A549 (cell line): ENCODE measurements around the gene NFKBIZ. TPM values are rescaled to one million over a fixed set of nuclear protein-coding genes. Genes with fewer than 3 reads are reported as not detected.

Experiments used
- ATAC-seq, 2 experiments: fragments of 200-7000 bp in 1 of 2; fragments of >200 bp in 1 of 2; cut with Nextera tagmentation in 1 of 2; cut with Tn5 transposase in 1 of 2; 3 replicates each; pipeline versions ENCODE4 v1.8.0 to v1.9.1; 2018 to 2020; ENCODE audit warnings: mild to moderate bottlenecking in 1 of 2, moderate library complexity in 1 of 2
- CTCF ChIA-PET: fragments of 300-600 bp; sonication (Branson Sonifier 250); formaldehyde crosslinking; extraction: SDS; loops from one replicate; lab custom pipeline; 2021; ENCODE audit warnings: antibody characterized with exemption, inconsistent platforms; lab: Yijun Ruan, JAX
- POLR2A ChIA-PET: fragments of 350-600 bp; formaldehyde crosslinking; extraction: SDS; loops from one replicate; lab custom pipeline; 2021; ENCODE audit warnings: antibody characterized with exemption, inconsistent platforms; lab: Yijun Ruan, JAX
- DNase-seq, 2 experiments: peaks; one replicate each; pipeline versions ENCODE4 v3.0.0 to v3.0.0-alpha.2; 2011 to 2016; ENCODE audit warnings: low read depth in 1 of 2, low spot score in 1 of 2
- FAIRE-seq: peaks from 2 replicates; lab custom pipeline; 2011; peaks lifted over from hg19 to GRCh38; lab: Jason Lieb, UNC
- H3K27ac ChIP-seq, 2 experiments: fragments of >200 bp; sonication (Bioruptor Twin); formaldehyde crosslinking; 3 replicates each; pipeline ENCODE4 v1.5.1; 2016 to 2017
- H3K4me1 ChIP-seq: fragments of >200 bp; sonication (Bioruptor Twin); formaldehyde crosslinking; 3 replicates; pipeline ENCODE4 v1.6.1; 2016
- H3K4me2 ChIP-seq: fragments of >200 bp; sonication (Bioruptor Twin); formaldehyde crosslinking; 3 replicates; pipeline ENCODE4 v1.6.1; 2016
- H3K4me3 ChIP-seq: fragments of >200 bp; sonication (Bioruptor Twin); formaldehyde crosslinking; 3 replicates; pipeline ENCODE4 v1.5.1; 2016
- H3K9me3 ChIP-seq: fragments of >200 bp; sonication (Bioruptor Twin); formaldehyde crosslinking; 3 replicates; pipeline ENCODE4 v1.6.1; 2016
- ATOH8 ChIP-seq: fragments of 250-450 bp; sonication (Bioruptor Pico); IDR thresholded peaks from 2 replicates; pipeline ENCODE4 v1.5.0; 2020; ENCODE audit warnings: low read depth, mild to moderate bottlenecking, moderate library complexity
- BCL3 ChIP-seq: fragments of >200 bp; sonication (Bioruptor Twin); formaldehyde crosslinking; IDR thresholded peaks from 3 replicates; pipeline ENCODE4 v1.6.1; 2016
- CEBPB ChIP-seq, 2 experiments: fragments of >200 bp in 1 of 2; sonication (Bioruptor Twin) in 1 of 2; formaldehyde crosslinking in 1 of 2; IDR thresholded peaks; 2 replicates each; pipeline ENCODE4 v1.6.1; 2012 to 2016
- CTCF ChIP-seq: fragments of >200 bp; sonication (Bioruptor Twin); formaldehyde crosslinking; IDR thresholded peaks from 3 replicates; pipeline ENCODE4 v1.5.1; 2016
- ESRRA ChIP-seq: fragments of 150-350 bp; IDR thresholded peaks from 2 replicates; pipeline ENCODE4 v1.6.1; 2014; ENCODE audit warnings: mild to moderate bottlenecking, low read length, borderline replicate concordance
- GATA3 ChIP-seq: IDR thresholded peaks from 2 replicates; pipeline ENCODE4 v1.6.1; 2012; ENCODE audit warnings: borderline replicate concordance
- HDAC2 ChIP-seq: fragments of 200-600 bp; sonication (generic); IDR thresholded peaks from 2 replicates; pipeline ENCODE4 v1.6.1; 2016
- HES2 ChIP-seq: fragments of >200 bp; sonication (Bioruptor Twin); formaldehyde crosslinking; IDR thresholded peaks from 2 replicates; pipeline ENCODE4 v1.6.1; 2016
- HEYL ChIP-seq: fragments of 250-450 bp; sonication (Bioruptor Pico); IDR thresholded peaks from 2 replicates; pipeline ENCODE4 v1.8.0; 2021; ENCODE audit warnings: mild to moderate bottlenecking, moderate library complexity
- HMGXB4 ChIP-seq: fragments of 250-450 bp; sonication (Bioruptor Pico); IDR thresholded peaks from 2 replicates; pipeline ENCODE4 v1.5.0; 2021; ENCODE audit warnings: mild to moderate bottlenecking, moderate library complexity, borderline replicate concordance
- JUN ChIP-seq, 2 experiments: fragments of >200 bp; sonication (Bioruptor Twin); formaldehyde crosslinking; IDR thresholded peaks; 2 replicates in 1 of 2; 3 replicates in 1 of 2; pipeline ENCODE4 v1.6.1; 2016 to 2017
- JUNB ChIP-seq: fragments of >200 bp; sonication (Bioruptor Twin); formaldehyde crosslinking; IDR thresholded peaks from 2 replicates; pipeline ENCODE4 v1.6.1; 2016
- MAFK ChIP-seq: fragments of 450-650 bp; IDR thresholded peaks from 2 replicates; pipeline ENCODE4 v1.6.1; 2014; ENCODE audit not compliant: partially characterized antibody
- MAX ChIP-seq: IDR thresholded peaks from 2 replicates; pipeline ENCODE4 v1.6.1; 2012
- MAZ ChIP-seq: fragments of 150-350 bp; IDR thresholded peaks from 2 replicates; pipeline ENCODE4 v1.6.1; 2014; ENCODE audit warnings: antibody characterized with exemption, low read depth, low read length, borderline replicate concordance
- NPAS2 ChIP-seq: fragments of 250-450 bp; sonication (Bioruptor Pico); IDR thresholded peaks from 2 replicates; pipeline ENCODE4 v1.8.0; 2022; ENCODE audit warnings: mild to moderate bottlenecking, moderate library complexity, borderline replicate concordance
- PHF8 ChIP-seq: fragments of 200-600 bp; sonication (generic); IDR thresholded peaks from 2 replicates; pipeline ENCODE4 v1.6.1; 2016; ENCODE audit warnings: low read depth, mild to moderate bottlenecking, antibody characterized with exemption, moderate library complexity, borderline replicate concordance
- POLR2A ChIP-seq: IDR thresholded peaks from 2 replicates; pipeline ENCODE4 v1.6.1; 2012; ENCODE audit warnings: mild to moderate bottlenecking, low read length
- POLR2AphosphoS2 ChIP-seq: conservative IDR thresholded peaks from 2 replicates; pipeline ENCODE4 v1.6.1; 2012; ENCODE audit warnings: low read length, improper control_type of control experiment, inconsistent platforms
- RAD21 ChIP-seq, 2 experiments: fragments of >200 bp in 1 of 2; sonication (Bioruptor Twin) in 1 of 2; formaldehyde crosslinking in 1 of 2; IDR thresholded peaks in 1 of 2; conservative IDR thresholded peaks in 1 of 2; 2 replicates in 1 of 2; 3 replicates in 1 of 2; pipeline ENCODE4 v1.6.1; 2012 to 2018; ENCODE audit warnings: inconsistent platforms in 1 of 2
- RCOR1 ChIP-seq: fragments of 150-350 bp; IDR thresholded peaks from 2 replicates; pipeline ENCODE4 v1.6.1; 2014; ENCODE audit warnings: antibody characterized with exemption, low read length, low read depth
- REST ChIP-seq: fragments of 200-600 bp; sonication (generic); IDR thresholded peaks from 2 replicates; pipeline ENCODE4 v1.6.1; 2016; ENCODE audit warnings: antibody characterized with exemption, mild to moderate bottlenecking, moderate library complexity
- RFX5 ChIP-seq: fragments of 450-650 bp; IDR thresholded peaks from 2 replicates; pipeline ENCODE4 v1.7.1; 2014; ENCODE audit warnings: antibody characterized with exemption, mild to moderate bottlenecking, moderate library complexity
- SMC3 ChIP-seq: fragments of >200 bp; sonication (Bioruptor Twin); formaldehyde crosslinking; IDR thresholded peaks from 3 replicates; pipeline ENCODE4 v1.6.1; 2018; ENCODE audit warnings: inconsistent platforms
- TFCP2L1 ChIP-seq: fragments of 250-450 bp; sonication (Bioruptor Pico); IDR thresholded peaks from 2 replicates; pipeline ENCODE4 v1.5.0; 2021; ENCODE audit warnings: mild to moderate bottlenecking
- TP53 ChIP-seq: fragments of 250-450 bp; sonication (Bioruptor Pico); IDR thresholded peaks from 2 replicates; pipeline ENCODE4 v1.5.0; 2021; ENCODE audit warnings: mild to moderate bottlenecking, moderate library complexity
- ZNF302 ChIP-seq: fragments of 250-450 bp; sonication (Bioruptor Pico); IDR thresholded peaks from 2 replicates; pipeline ENCODE4 v1.9.0; 2021; ENCODE audit warnings: inconsistent platforms, mild to moderate bottlenecking, moderate library complexity
- ZSCAN20 ChIP-seq: fragments of 250-450 bp; sonication (Bioruptor Pico); IDR thresholded peaks from 2 replicates; pipeline ENCODE4 v1.8.0; 2022; ENCODE audit warnings: mild to moderate bottlenecking, moderate library complexity
- WGBS: methylation state at CpG from one replicate; pipeline ENCODE4 v1.1.6; 2017; ENCODE audit errors: missing lambda C conversion rate; 5-methylcytosine and 5-hydroxymethylcytosine counted together
- polyA minus RNA-seq: library from RNA; depleted of rRNA, polyadenylated mRNA; stranded (reverse); fragments of >200 nt; gene quantifications from 2 replicates; pipeline ENCODE4 v1.2.3, GENCODE V29; 2011; rRNA and poly(A)+ RNA removed
- polyA plus RNA-seq, 4 experiments: library from polyadenylated mRNA; depleted of rRNA in 3 of 4; stranded (reverse); fragments of >200 nt; fragmentation: RNase III in 1 of 4; extraction: RNeasy Plus Mini Kit Qiagen cat#74134 plus additional on column Dnase treatment in 1 of 4; gene quantifications; 2 replicates in 3 of 4; 3 replicates in 1 of 4; pipeline ENCODE4 v1.2.3, GENCODE V29; 2011 to 2017

The NFKBIZ gene
- polyA plus RNA-seq (2011; rRNA removed) (32.9 and 36.1 TPM in 2 replicates), polyA plus RNA-seq (2017; fragmentation: RNase III; extraction: RNeasy Plus Mini Kit Qiagen cat#74134 plus additional on column Dnase treatment) (14.4 to 19.8 TPM (median 16.6 TPM) in 3 replicates), polyA minus RNA-seq (108 and 121 TPM in 2 replicates)
- polyA plus RNA-seq (2012; cell fraction: cytosol; rRNA removed): 10.4 and 12.9 TPM in 2 replicates
- 63.5 and 66.0 TPM in 2 replicates for polyA plus RNA-seq (2012; cell fraction: nucleus; rRNA removed)

- ATAC-seq: peak; percentile 90 to 92
- peaks cover 38% of the 10 kb centered on the region for H3K4me1 ChIP-seq
- peak; percentile 91 to 92 for DNase-seq
- peak within 1 kb of the TSS; percentile 84 for H3K4me3 ChIP-seq
- WGBS: 5% methylated on average over 17 of the region's 95 CpGs
- no peaks in the 10 kb centered on the region for H3K9me3 ChIP-seq
- H3K27ac ChIP-seq: peak within 1 kb of the TSS; percentile 96 to 98
- CTCF ChIA-PET: interaction anchor here (0.5 to 2.2 kb wide), 14 partner anchors 10 to 376 kb away, joined by 3 to 14 read pairs (median 3); no protein-coding TSS in a partner anchor
- no peak for FAIRE-seq
- POLR2A ChIA-PET: interaction anchor here (0.6 to 2.9 kb wide), 38 partner anchors 9 to 380 kb away, joined by 3 to 37 read pairs (median 5); partner anchors contain the start of genes CEP97 and NXPE3
- H3K4me2 ChIP-seq: peak within 1 kb of the TSS; percentile 90
- TF ChIP-seq SMC3 (no peak; the same call in 2 of the 3 replicates), REST (peak; percentile 51), HMGXB4 (no peak), CEBPB (IDR thresholded peaks at IDR 0.05) (peak; percentile 63 to 79; a peak in 3 of 4 replicates), ZNF302 (CRISPR knock-in tag) (no peak), ESRRA (no peak), POLR2AphosphoS2 (no peak), RFX5 (no peak), PHF8 (peak; percentile 86; the same call in 1 of the 2 replicates), JUN (IDR thresholded peaks at IDR 0.05) (peak; percentile 96 to 99), TP53 (CRISPR knock-in tag) (no peak), RCOR1 (no peak), JUNB (no peak), TFCP2L1 (no peak), NPAS2 (CRISPR knock-in tag) (no peak), MAX (peak; percentile 21; the same call in 1 of the 2 replicates), HEYL (CRISPR knock-in tag) (no peak), HES2 (0 out of 2 replicates have a peak, but pooled peaks have one; percentile 27), POLR2A (peak; percentile 99), BCL3 (peak; percentile 99), ZSCAN20 (CRISPR knock-in tag) (no peak), RAD21 (conservative IDR thresholded peaks at IDR 0.05 in 1 of 2, IDR thresholded peaks at IDR 0.05 in 1 of 2) (no peak), GATA3 (no peak), ATOH8 (no peak), MAFK (no peak), MAZ (no peak), CTCF (no peak), HDAC2 (no peak)
These were observed at the start of gene NFKBIZ for GRCh38 chr3:101848754-101849713. TSS of gene NFKBIZ (plus strand) at chr3:101849514. CDS start at chr3:101849629, 115 bp downstream.
